GM12878 (cell line): ENCODE results near the gene EP400. TPM values are rescaled to one million over a fixed set of nuclear protein-coding genes. Genes with fewer than 3 reads are reported as not detected.
A peak's percentile ranks its signal among the peaks of the same experiment; 100 is the strongest.

Source experiments
- ATAC-seq: fragments of 200-7000 bp; cut with Tn5 transposase; 3 replicates; pipeline ENCODE4 v1.9.1; 2020; ENCODE audit warnings: mild to moderate bottlenecking, moderate library complexity
- BruUV-seq: library from RNA; stranded (reverse); fragments of 400-500 nt; replicated peaks from 2 replicates; lab custom pipeline; 2021; lab: Mats Ljungman, UMichigan
- CTCF ChIA-PET: fragments of 300-600 bp; sonication (Branson Sonifier 250); formaldehyde crosslinking; extraction: SDS; loops from one replicate; lab custom pipeline; 2021; ENCODE audit warnings: inconsistent platforms; lab: Yijun Ruan, JAX
- POLR2A ChIA-PET: fragments of 350-600 bp; formaldehyde crosslinking; extraction: SDS; loops from one replicate; lab custom pipeline; 2021; ENCODE audit warnings: inconsistent platforms; lab: Charles Lee
- RAD21 ChIA-PET: fragments of 300-600 bp; sonication (Branson Sonifier 250); formaldehyde crosslinking; loops from one replicate; lab custom pipeline; 2023; ENCODE audit warnings: antibody characterized with exemption; ENCODE audit not compliant: unreplicated experiment; lab: Charles Lee
- SMC1A ChIA-PET: fragments of 300-600 bp; sonication (Branson Sonifier 250); formaldehyde crosslinking; loops from one replicate; lab custom pipeline; 2023; ENCODE audit not compliant: unreplicated experiment, uncharacterized antibody; lab: Charles Lee
- DNase-seq: peaks from one replicate; pipeline ENCODE4 v3.0.0-alpha.2; 2011; ENCODE audit warnings: low read depth, low spot score
- FAIRE-seq: peaks from 3 replicates; lab custom pipeline; 2011; peaks lifted over from hg19 to GRCh38; lab: Jason Lieb, UNC
- H2AFZ ChIP-seq: 2 replicates; pipeline ENCODE4 v1.6.0; 2011; ENCODE audit warnings: low read depth, low read length, control low read depth; ENCODE audit not compliant: control insufficient read depth
- H3K27ac ChIP-seq: 2 replicates; pipeline ENCODE4 v1.5.1; 2011; ENCODE audit warnings: control low read depth; ENCODE audit not compliant: control insufficient read depth, insufficient read depth
- H3K27me3 ChIP-seq, 2 experiments: replicated peaks in 1 of 2; 2 replicates each; pipeline versions ENCODE4 v1.6.0 to v1.6.1; 2011; ENCODE audit warnings: low read length in 1 of 2; ENCODE audit not compliant: control insufficient read depth in 2 of 2, insufficient read depth in 2 of 2
- H3K36me3 ChIP-seq, 2 experiments: 2 replicates each; pipeline ENCODE4 v1.5.1; 2011; ENCODE audit warnings: low read length in 1 of 2; ENCODE audit not compliant: control insufficient read depth in 2 of 2, insufficient read depth in 2 of 2
- H3K4me1 ChIP-seq: 2 replicates; pipeline ENCODE4 v1.6.1; 2011; ENCODE audit warnings: mild to moderate bottlenecking, low read length, moderate library complexity, mixed read lengths; ENCODE audit not compliant: control insufficient read depth, insufficient read depth
- H3K4me2 ChIP-seq: 2 replicates; pipeline ENCODE4 v1.6.0; 2011; ENCODE audit warnings: control low read depth; ENCODE audit not compliant: control insufficient read depth, insufficient read depth
- H3K4me3 ChIP-seq: fragments of 200-600 bp; sonication (generic); 2 replicates; pipeline ENCODE4 v1.5.1; 2016
- H3K79me2 ChIP-seq: 2 replicates; pipeline ENCODE4 v1.6.0; 2011; ENCODE audit warnings: low read length; ENCODE audit not compliant: control insufficient read depth, insufficient read depth
- H3K9ac ChIP-seq: 2 replicates; pipeline ENCODE4 v1.8.0; 2011; ENCODE audit warnings: low read length, control low read depth, mixed read lengths; ENCODE audit not compliant: control insufficient read depth, insufficient read depth
- H3K9me3 ChIP-seq: replicated peaks from 3 replicates; pipeline ENCODE4 v1.5.1; 2011; ENCODE audit warnings: mild to moderate bottlenecking, low read length; ENCODE audit not compliant: control insufficient read depth, insufficient read depth
- H4K20me1 ChIP-seq: 2 replicates; pipeline ENCODE4 v1.6.0; 2011; ENCODE audit not compliant: control insufficient read depth, insufficient read depth
- CREB1 ChIP-seq: IDR thresholded peaks from 2 replicates; pipeline ENCODE4 v1.6.1; 2012; ENCODE audit warnings: low read depth, mild to moderate bottlenecking, inconsistent platforms
- EGR1 ChIP-seq, 2 experiments: IDR thresholded peaks; 1 replicate in 1 of 2; 2 replicates in 1 of 2; pipeline ENCODE4 v1.6.1; 2011 to 2012; ENCODE audit warnings: low read depth in 2 of 2, low read length in 2 of 2, borderline replicate concordance in 1 of 2, mild to moderate bottlenecking in 1 of 2, moderate library complexity in 1 of 2
- GABPA ChIP-seq: IDR thresholded peaks from 2 replicates; pipeline ENCODE4 v1.6.1; 2014; ENCODE audit warnings: antibody characterized with exemption, low read depth, mild to moderate bottlenecking, inconsistent platforms
- POLR2AphosphoS2 ChIP-seq: IDR thresholded peaks from 2 replicates; pipeline ENCODE4 v1.6.1; 2011; ENCODE audit warnings: low read depth, mild to moderate bottlenecking, low read length, improper control_type of control experiment, moderate library complexity
- POLR2AphosphoS5 ChIP-seq: IDR thresholded peaks from 2 replicates; pipeline ENCODE4 v1.6.1; 2011; ENCODE audit warnings: mild to moderate bottlenecking, low read length, inconsistent platforms
- POU2F2 ChIP-seq: IDR thresholded peaks from 3 replicates; pipeline ENCODE4 v1.6.1; 2011; ENCODE audit warnings: low read depth, mild to moderate bottlenecking, low read length, borderline replicate concordance
- RUNX3 ChIP-seq: IDR thresholded peaks from 2 replicates; pipeline ENCODE4 v1.6.1; 2012; ENCODE audit warnings: low read length, inconsistent platforms
- SMAD1 ChIP-seq: fragments of 450-650 bp; IDR thresholded peaks from 2 replicates; pipeline ENCODE4 v1.6.1; 2018; ENCODE audit warnings: mild to moderate bottlenecking, low read depth; ENCODE audit not compliant: partially characterized antibody
- SPI1 ChIP-seq: IDR thresholded peaks from 2 replicates; pipeline ENCODE4 v1.6.1; 2011; ENCODE audit warnings: low read depth, mild to moderate bottlenecking, low read length, moderate library complexity, borderline replicate concordance; ENCODE audit not compliant: insufficient read depth
- TCF3 ChIP-seq: IDR thresholded peaks from 2 replicates; pipeline ENCODE4 v1.6.1; 2012; ENCODE audit warnings: low read depth, mild to moderate bottlenecking, low read length, borderline replicate concordance; ENCODE audit not compliant: insufficient read depth
- WGBS: methylation state at CpG from one replicate; pipeline ENCODE4 v1.1.6; 2016; ENCODE audit warnings: low lambda C conversion rate; ENCODE audit not compliant: insufficient replicate concordance, insufficient coverage; ENCODE audit errors: missing lambda C conversion rate; 5-methylcytosine and 5-hydroxymethylcytosine counted together
- in situ Hi-C: fragments of 300-500 bp; cut with MboI; formaldehyde crosslinking; loops from 9 replicates; pipeline ENCODE4 v1.14.3; 2018; ENCODE audit warnings: mixed read lengths
- intact Hi-C: fragments of 100-400 bp; cut with micrococcal nuclease; formaldehyde crosslinking; loops from one replicate; pipeline ENCODE4 v1.14.2; 2022; ENCODE audit not compliant: unreplicated experiment
- polyA plus RNA-seq, 11 experiments: library from polyadenylated mRNA; depleted of rRNA in 4 of 11; unstranded in 6 of 11; stranded (reverse) in 5 of 11; fragments of >200 nt; fragmentation: Nextera tagmentation in 4 of 11; fragmentation: Illumina TruSeq in 1 of 11; extraction: Ambion mirVana in 4 of 11; extraction: Trizol in 1 of 11; gene quantifications; 1 replicate in 1 of 11; 2 replicates in 10 of 11; pipeline versions ENCODE4 v1.2.1 to v1.2.3, GENCODE V29; 2011 to 2016; ENCODE audit warnings: inconsistent platforms in 2 of 11, missing spikeins in 2 of 11, low read depth in 1 of 11
- total RNA-seq, 4 experiments: library from RNA; depleted of rRNA in 3 of 4; stranded (reverse); fragments of >200 nt in 3 of 4; fragmentation: Illumina TruSeq in 1 of 4; extraction: Trizol in 1 of 4; gene quantifications; 2 replicates each; pipeline versions ENCODE4 v1.2.1 to v1.2.3, GENCODE V29; 2013 to 2021
- TF ChIP-seq, protein P1 (sequence below): IDR thresholded peaks from 2 replicates; pipeline ENCODE4 v1.6.1; 2011; ENCODE audit warnings: borderline replicate concordance, low read depth, mild to moderate bottlenecking, moderate library complexity, mixed read lengths, low read length; ENCODE audit not compliant: insufficient read depth; ENCODE audit errors: extremely low read length
- TF ChIP-seq, protein P2 (sequence below): fragments of 450-650 bp; IDR thresholded peaks from 2 replicates; pipeline ENCODE4 v1.6.1; 2017; ENCODE audit warnings: mild to moderate bottlenecking
- TF ChIP-seq, protein P3 (sequence below): IDR thresholded peaks from 2 replicates; pipeline ENCODE4 v1.6.1; 2012; ENCODE audit warnings: low read depth, low read length, improper control_type of control experiment
- TF ChIP-seq, protein P4 (sequence below): fragments of 450-650 bp; IDR thresholded peaks from 2 replicates; pipeline ENCODE4 v1.6.1; 2016; ENCODE audit warnings: mild to moderate bottlenecking

EP400 gene
- total and polyA plus RNA-seq, 10 of the 15 experiments (the other 5 are each of a cell fraction or from before 2014, with no cell fraction given): 3.8 to 44.2 (median 8.4) TPM

DNA sequence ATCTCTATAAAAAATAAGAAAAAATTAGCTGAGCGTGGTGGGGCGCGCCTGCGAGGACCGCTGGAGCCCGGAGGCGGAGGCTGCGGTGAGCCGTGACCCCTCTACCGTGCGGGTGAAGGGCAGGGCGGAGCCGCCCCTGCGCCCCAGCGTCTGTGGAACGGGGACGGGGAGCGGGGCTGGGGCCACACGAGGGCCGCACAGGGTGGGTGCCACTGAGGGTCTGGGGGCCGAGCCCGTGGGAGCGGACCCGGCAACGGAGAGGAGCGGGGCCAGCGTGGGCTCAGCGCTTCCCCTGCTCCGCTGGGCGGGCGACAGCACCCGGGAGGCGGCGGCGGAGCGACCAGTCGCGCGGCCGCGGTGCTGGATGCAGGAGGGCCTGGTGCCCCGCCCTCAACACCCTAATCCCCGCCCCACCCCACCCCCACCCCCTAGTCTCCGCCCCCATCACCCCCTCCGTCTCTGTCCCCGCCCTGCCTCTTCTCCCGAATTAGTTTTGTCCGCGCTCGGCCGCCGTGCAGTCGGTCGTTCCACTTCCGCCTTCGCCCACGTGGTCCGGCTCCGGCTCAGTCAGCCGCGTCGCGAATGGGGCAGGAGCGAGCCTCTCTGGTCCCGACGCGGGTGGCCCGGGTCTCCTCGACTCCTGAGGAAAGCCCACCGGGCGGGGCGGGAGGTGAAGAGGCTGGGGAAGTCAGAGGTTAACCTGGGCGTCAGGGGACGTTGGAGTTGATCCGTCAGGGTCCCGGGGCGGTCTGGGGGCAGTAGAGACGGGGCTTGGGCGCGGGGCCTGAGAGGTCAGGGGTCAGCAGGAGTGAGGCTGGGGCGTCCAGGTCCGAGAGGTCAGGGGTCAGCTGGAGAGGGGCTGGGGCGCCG, 20.8 kb upstream of the EP400 start, which contains the start of gene PUS1:
TSS of gene PUS1 (plus strand) at position 566 of the 870 bp plus-strand sequence. CDS start 447 bp downstream, outside the sequence.
- SMC1A ChIA-PET: interaction anchor here (0.8 to 1.0 kb wide), 2 partner anchors 23 to 31 kb away, joined by 3 to 4 read pairs; no protein-coding TSS in a partner anchor
- FAIRE-seq: peak; percentile 95
- TF ChIP-seq RUNX3: peak; percentile 52
- TF ChIP-seq, protein P1, sequence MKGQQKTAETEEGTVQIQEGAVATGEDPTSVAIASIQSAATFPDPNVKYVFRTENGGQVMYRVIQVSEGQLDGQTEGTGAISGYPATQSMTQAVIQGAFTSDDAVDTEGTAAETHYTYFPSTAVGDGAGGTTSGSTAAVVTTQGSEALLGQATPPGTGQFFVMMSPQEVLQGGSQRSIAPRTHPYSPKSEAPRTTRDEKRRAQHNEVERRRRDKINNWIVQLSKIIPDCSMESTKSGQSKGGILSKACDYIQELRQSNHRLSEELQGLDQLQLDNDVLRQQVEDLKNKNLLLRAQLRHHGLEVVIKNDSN: peak; percentile 91
- 0 out of 2 replicates have a peak, but pooled peaks have one; percentile 18 for TF ChIP-seq TCF3
- 0 out of 2 replicates have a peak, but pooled peaks have one; percentile 26 for TF ChIP-seq CREB1
- TF ChIP-seq GABPA: peak; percentile 26; the same call in 1 of the 2 replicates
- TF ChIP-seq POLR2AphosphoS2: peak; percentile 60; the same call in 1 of the 2 replicates
- peak in 1 of 2 experiments; percentile 71; a peak in 2 of 3 replicates for TF ChIP-seq EGR1 (IDR thresholded peaks at IDR 0.05; ENCODE audit: borderline replicate concordance in 1 of 2, low read depth in 2 of 2, low read length in 2 of 2)
- TF ChIP-seq POLR2AphosphoS5: peak; percentile 94
- no peak for TF ChIP-seq SMAD1
- TF ChIP-seq, protein P2, sequence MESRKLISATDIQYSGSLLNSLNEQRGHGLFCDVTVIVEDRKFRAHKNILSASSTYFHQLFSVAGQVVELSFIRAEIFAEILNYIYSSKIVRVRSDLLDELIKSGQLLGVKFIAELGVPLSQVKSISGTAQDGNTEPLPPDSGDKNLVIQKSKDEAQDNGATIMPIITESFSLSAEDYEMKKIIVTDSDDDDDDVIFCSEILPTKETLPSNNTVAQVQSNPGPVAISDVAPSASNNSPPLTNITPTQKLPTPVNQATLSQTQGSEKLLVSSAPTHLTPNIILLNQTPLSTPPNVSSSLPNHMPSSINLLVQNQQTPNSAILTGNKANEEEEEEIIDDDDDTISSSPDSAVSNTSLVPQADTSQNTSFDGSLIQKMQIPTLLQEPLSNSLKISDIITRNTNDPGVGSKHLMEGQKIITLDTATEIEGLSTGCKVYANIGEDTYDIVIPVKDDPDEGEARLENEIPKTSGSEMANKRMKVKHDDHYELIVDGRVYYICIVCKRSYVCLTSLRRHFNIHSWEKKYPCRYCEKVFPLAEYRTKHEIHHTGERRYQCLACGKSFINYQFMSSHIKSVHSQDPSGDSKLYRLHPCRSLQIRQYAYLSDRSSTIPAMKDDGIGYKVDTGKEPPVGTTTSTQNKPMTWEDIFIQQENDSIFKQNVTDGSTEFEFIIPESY: no peak
- TF ChIP-seq, protein P3, sequence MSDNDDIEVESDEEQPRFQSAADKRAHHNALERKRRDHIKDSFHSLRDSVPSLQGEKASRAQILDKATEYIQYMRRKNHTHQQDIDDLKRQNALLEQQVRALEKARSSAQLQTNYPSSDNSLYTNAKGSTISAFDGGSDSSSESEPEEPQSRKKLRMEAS: peak; percentile 97
- TF ChIP-seq, protein P4, sequence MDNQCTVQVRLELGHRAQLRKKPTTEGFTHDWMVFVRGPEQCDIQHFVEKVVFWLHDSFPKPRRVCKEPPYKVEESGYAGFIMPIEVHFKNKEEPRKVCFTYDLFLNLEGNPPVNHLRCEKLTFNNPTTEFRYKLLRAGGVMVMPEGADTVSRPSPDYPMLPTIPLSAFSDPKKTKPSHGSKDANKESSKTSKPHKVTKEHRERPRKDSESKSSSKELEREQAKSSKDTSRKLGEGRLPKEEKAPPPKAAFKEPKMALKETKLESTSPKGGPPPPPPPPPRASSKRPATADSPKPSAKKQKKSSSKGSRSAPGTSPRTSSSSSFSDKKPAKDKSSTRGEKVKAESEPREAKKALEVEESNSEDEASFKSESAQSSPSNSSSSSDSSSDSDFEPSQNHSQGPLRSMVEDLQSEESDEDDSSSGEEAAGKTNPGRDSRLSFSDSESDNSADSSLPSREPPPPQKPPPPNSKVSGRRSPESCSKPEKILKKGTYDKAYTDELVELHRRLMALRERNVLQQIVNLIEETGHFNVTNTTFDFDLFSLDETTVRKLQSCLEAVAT: peak; percentile 48; the same call in 1 of the 2 replicates
- TF ChIP-seq SPI1: peak; percentile 70
- TF ChIP-seq POU2F2: peak; percentile 56; the same call in 1 of the 3 replicates

More for the DNA sequence above, 20.8 kb upstream of the EP400 start, which contains the start of gene PUS1:
- Histone ChIP-seq H3K27ac (peak within 1 kb of the TSS; percentile 84), H3K4me1 (peaks cover 11% of the 10 kb centered on the region), H4K20me1 (0 out of 2 replicates have a peak, but pooled peaks cover under 1% of the 10 kb centered on the region), H2AFZ (peak within 1 kb of the TSS; percentile 90), H3K9me3 (no peaks in the 10 kb centered on the region), H3K79me2 (peaks cover 20% of the 10 kb centered on the region), H3K36me3 (peaks cover 6 to 18% of the 10 kb centered on the region in 2 experiments), H3K9ac (peak within 1 kb of the TSS; percentile 92), H3K4me2 (peak within 1 kb of the TSS; percentile 76), H3K27me3 (no peaks in the 10 kb centered on the region), H3K4me3 (peak within 1 kb of the TSS; percentile 90)
- ATAC-seq (peak; percentile 85), DNase-seq (peak; percentile 68)
- intact Hi-C loops: loop anchor here (2.0 kb wide), 2 partner anchors 20 to 34 kb away; partner anchors contain the start of genes EP400 and ULK1
- 1% methylated on average over 58 of the region's 84 CpGs for WGBS
- ChIA-PET RAD21 (interaction anchor here (1.0 kb wide), 1 partner anchor 93 kb away, joined by 4 read pairs; no protein-coding TSS in a partner anchor), CTCF (interaction anchor here (1.1 kb wide), 1 partner anchor 93 kb away, joined by 5 read pairs; no protein-coding TSS in a partner anchor), POLR2A (interaction anchor here (0.6 kb wide), 1 partner anchor 148 kb away, joined by 3 read pairs; no protein-coding TSS in a partner anchor)
- no TSS peak for BruUV-seq
- in situ Hi-C loops: no loop called here
